Endothelial cell of umbilical vein (primary cell): ENCODE results near the gene TOGARAM2.

Experiments used
- EZH2 ChIP-seq: IDR thresholded peaks from 2 replicates; pipeline ENCODE4 v1.6.1; 2012; ENCODE audit warnings: borderline replicate concordance, low read depth, mild to moderate bottlenecking, moderate library complexity, low read length, inconsistent platforms; ENCODE audit not compliant: severe bottlenecking
- GATA2 ChIP-seq: IDR thresholded peaks from 2 replicates; pipeline ENCODE4 v1.7.0; 2011; ENCODE audit warnings: low read depth, mild to moderate bottlenecking, moderate library complexity, mixed read lengths, low read length; ENCODE audit not compliant: insufficient read length, insufficient read depth
- JUN ChIP-seq: IDR thresholded peaks from 2 replicates; pipeline ENCODE4 v1.6.1; 2011; ENCODE audit warnings: borderline replicate concordance, low read depth; ENCODE audit not compliant: insufficient read length, insufficient read depth
- MYC ChIP-seq: IDR thresholded peaks from one replicate; pipeline ENCODE4 v1.6.1; 2011; ENCODE audit warnings: mild to moderate bottlenecking, low read depth, low read length
- POLR2A ChIP-seq: IDR thresholded peaks from 2 replicates; pipeline ENCODE4 v1.6.1; 2012; ENCODE audit warnings: low read depth, mild to moderate bottlenecking, control low read depth, low read length
- POLR2AphosphoS5 ChIP-seq: IDR thresholded peaks from 2 replicates; pipeline ENCODE4 v1.6.1; 2012; ENCODE audit warnings: low read depth, mild to moderate bottlenecking, control low read depth, low read length, moderate library complexity; ENCODE audit not compliant: insufficient read depth
- TF ChIP-seq, protein P1 (sequence below), 2 donors: IDR thresholded peaks; 1 replicate in 1 of 2; 2 replicates in 1 of 2; pipeline ENCODE4 v1.5.1; 2011; ENCODE audit warnings: low read length in 2 of 2, mild to moderate bottlenecking in 2 of 2, moderate library complexity in 2 of 2, control low read depth in 1 of 2, inconsistent platforms in 1 of 2, low read depth in 1 of 2; ENCODE audit not compliant: insufficient read depth in 1 of 2; ENCODE audit errors: extremely low read depth in 1 of 2
- TF ChIP-seq, protein P2 (sequence below): IDR thresholded peaks from 2 replicates; pipeline ENCODE4 v1.6.1; 2011; ENCODE audit not compliant: insufficient read depth, insufficient read length

- TF ChIP-seq, protein P1, sequence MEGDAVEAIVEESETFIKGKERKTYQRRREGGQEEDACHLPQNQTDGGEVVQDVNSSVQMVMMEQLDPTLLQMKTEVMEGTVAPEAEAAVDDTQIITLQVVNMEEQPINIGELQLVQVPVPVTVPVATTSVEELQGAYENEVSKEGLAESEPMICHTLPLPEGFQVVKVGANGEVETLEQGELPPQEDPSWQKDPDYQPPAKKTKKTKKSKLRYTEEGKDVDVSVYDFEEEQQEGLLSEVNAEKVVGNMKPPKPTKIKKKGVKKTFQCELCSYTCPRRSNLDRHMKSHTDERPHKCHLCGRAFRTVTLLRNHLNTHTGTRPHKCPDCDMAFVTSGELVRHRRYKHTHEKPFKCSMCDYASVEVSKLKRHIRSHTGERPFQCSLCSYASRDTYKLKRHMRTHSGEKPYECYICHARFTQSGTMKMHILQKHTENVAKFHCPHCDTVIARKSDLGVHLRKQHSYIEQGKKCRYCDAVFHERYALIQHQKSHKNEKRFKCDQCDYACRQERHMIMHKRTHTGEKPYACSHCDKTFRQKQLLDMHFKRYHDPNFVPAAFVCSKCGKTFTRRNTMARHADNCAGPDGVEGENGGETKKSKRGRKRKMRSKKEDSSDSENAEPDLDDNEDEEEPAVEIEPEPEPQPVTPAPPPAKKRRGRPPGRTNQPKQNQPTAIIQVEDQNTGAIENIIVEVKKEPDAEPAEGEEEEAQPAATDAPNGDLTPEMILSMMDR (IDR thresholded peaks at IDR 0.05; ENCODE audit: extremely low read depth in 1 of 2, insufficient read depth in 1 of 2, low read depth in 1 of 2, low read length in 2 of 2) = no peak
- TF ChIP-seq POLR2A = no peak
- TF ChIP-seq JUN = no peak
- TF ChIP-seq POLR2AphosphoS5 = no peak
- TF ChIP-seq, protein P2, sequence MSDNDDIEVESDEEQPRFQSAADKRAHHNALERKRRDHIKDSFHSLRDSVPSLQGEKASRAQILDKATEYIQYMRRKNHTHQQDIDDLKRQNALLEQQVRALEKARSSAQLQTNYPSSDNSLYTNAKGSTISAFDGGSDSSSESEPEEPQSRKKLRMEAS = no peak
- TF ChIP-seq EZH2 = no peak
- no peak for TF ChIP-seq GATA2
- no peak for TF ChIP-seq MYC
Observed at GRCh38 chr2:28949617-28950305, 31.3 kb upstream of the TOGARAM2 start.
